HG03139 (cell line): Measurements from ENCODE around the gene ALG10B.

ENCODE experiments used
- ATAC-seq: cut with Tn5 transposase; IDR thresholded peaks from one replicate; pipeline ENCODE4 v1.9.1; 2021; ENCODE audit not compliant: unreplicated experiment

Gene ALG10B

GRCh38 chr12:38373784-38374183 is 57.2 kb downstream of the ALG10B start:
- no peak for ATAC-seq

- no peak for ATAC-seq
Measured at GRCh38 chr12:38374751-38375150, 58.2 kb downstream of the ALG10B start.
